Measurements from ENCODE around the gene ABHD17A. TPM values are rescaled to one million over a fixed set of nuclear protein-coding genes. Genes with fewer than 3 reads are reported as not detected.

ABHD17A gene
- total and polyA plus RNA-seq, 9 of the 15 experiments (the other 6 are each of a cell fraction or from before 2014, with no cell fraction given), result 0.04 to 135 (median 21.8) TPM; not detected in 1

GRCh38 chr19:1853295-1854038, 31.8 kb downstream of the ABHD17A start:
- Histone ChIP-seq H3K36me3 (ENCODE audit: control insufficient read depth, insufficient read depth, low read length) (peaks cover 27% of the 10 kb centered on the region; the same call in 1 of the 3 replicates), H3K4me3 (peak overlapping the region; percentile 57; the same call in 1 of the 2 replicates), H3K27ac (ENCODE audit: extremely low read depth, low read depth, low read length) (peak overlapping the region; percentile 82), H3K4me1 (replicated peaks in 1 of 2; ENCODE audit: control insufficient read depth in 2 of 2, insufficient read depth in 2 of 2, low read length in 2 of 2) (peaks cover 49 to 86% of the 10 kb centered on the region in 2 experiments), H3K27me3 (ENCODE audit: control insufficient read depth in 2 of 2, insufficient read depth in 2 of 2, low read length in 2 of 2) (no peaks in the 10 kb centered on the region), H3K9ac (ENCODE audit: insufficient read depth in 1 of 2, low read depth in 2 of 2, low read length in 2 of 2) (peak overlapping the region; percentile 27 to 88; a peak in 3 of 4 replicates), H4K20me1 (replicated peaks; ENCODE audit: control insufficient read depth, insufficient read depth, low read length) (peaks cover 3% of the 10 kb centered on the region; the same call in 1 of the 2 replicates), H3K9me1 (ENCODE audit: control insufficient read depth, insufficient read depth, low read length) (no peaks in the 10 kb centered on the region), H3K4me2 (ENCODE audit: insufficient read depth, low read length) (peak overlapping the region; percentile 94), H2AFZ (ENCODE audit: low read depth, low read length) (no peak overlapping the region), H3K9me3 (replicated peaks; ENCODE audit: control insufficient read depth, insufficient read depth, low read depth, low read length) (no peaks in the 10 kb centered on the region), H3K79me2 (ENCODE audit: control insufficient read depth, insufficient read depth, low read length) (peaks cover 82% of the 10 kb centered on the region)
- CTCF ChIA-PET (ENCODE audit: low intra/inter-chr PET ratio), result no interaction called here
- ATAC-seq (peak; percentile 55), DNase-seq (ENCODE audit: extremely low read depth in 1 of 4, low spot score in 3 of 4) (peak; percentile 58 to 94 (median 71)), FAIRE-seq (peak; percentile 95)
- in situ Hi-C loops (cut with MboI), result no loop called here
- POLR2A ChIA-PET, result interaction anchor here (0.6 to 0.7 kb wide), 2 partner anchors 28 to 89 kb away, joined by 3 to 4 read pairs; no protein-coding TSS in a partner anchor
- BruUV-seq (replicated peaks), result TSS peak; percentile 37
- intact Hi-C loops (cut with micrococcal nuclease), result no loop called here
- 6% methylated on average over 22 of the region's 27 CpGs for WGBS (ENCODE audit: insufficient coverage, low coverage, missing lambda C conversion rate)
- peak in 1 of 2 experiments; percentile 39; a peak in 1 of 4 replicates for TF ChIP-seq RCOR1 (IDR thresholded peaks at IDR 0.05; ENCODE audit: borderline replicate concordance in 1 of 2, low read depth in 2 of 2, low read length in 2 of 2)
- no peak for TF ChIP-seq CSDE1 (IDR thresholded peaks at IDR 0.05)
- no peak for TF ChIP-seq SMAD3 (CRISPR knock-in tag; conservative IDR thresholded peaks at IDR 0.05)
- peak; percentile 60 to 64 for TF ChIP-seq RAD21 (CRISPR knock-in tag; conservative IDR thresholded peaks at IDR 0.05 in 1 of 2, IDR thresholded peaks at IDR 0.05 in 1 of 2)
- TF ChIP-seq EP300 (IDR thresholded peaks at IDR 0.05; ENCODE audit: low read length), result peak; percentile 51
- TF ChIP-seq TEAD4 (IDR thresholded peaks at IDR 0.05; ENCODE audit: low read length), result 0 out of 2 replicates have a peak, but pooled peaks have one; percentile 7
- no peak for TF ChIP-seq TEAD4 (CRISPR knock-in tag; IDR thresholded peaks at IDR 0.05; ENCODE audit: borderline replicate concordance)
- peak; percentile 13; the same call in 1 of the 2 replicates for TF ChIP-seq RNF2 (IDR thresholded peaks at IDR 0.05)
- no peak for TF ChIP-seq ATF2 (CRISPR knock-in tag; IDR thresholded peaks at IDR 0.05)
- TF ChIP-seq ZNF717 (CRISPR knock-in tag; IDR thresholded peaks at IDR 0.05), result no peak
- no peak for TF ChIP-seq ATF4 (CRISPR knock-in tag; IDR thresholded peaks at IDR 0.05)
- no peak for TF ChIP-seq SUPT5H (IDR thresholded peaks at IDR 0.05)
- no peak for TF ChIP-seq HNRNPK (IDR thresholded peaks at IDR 0.05; ENCODE audit: low read depth, low read length, poor library complexity, severe bottlenecking)
- TF ChIP-seq NFRKB (IDR thresholded peaks at IDR 0.05; ENCODE audit: low read depth), result no peak
- TF ChIP-seq ZBTB7A (IDR thresholded peaks at IDR 0.05; ENCODE audit: borderline replicate concordance, control insufficient read depth, low read depth, low read length), result peak; percentile 51; the same call in 1 of the 2 replicates
- TF ChIP-seq ZNF707 (CRISPR knock-in tag; conservative IDR thresholded peaks at IDR 0.05), result no peak
- no peak for TF ChIP-seq HES1 (IDR thresholded peaks at IDR 0.05; ENCODE audit: low read depth)
- TF ChIP-seq NFIC (IDR thresholded peaks at IDR 0.05), result 0 out of 2 replicates have a peak, but pooled peaks have one; percentile 12
- TF ChIP-seq PCBP1 (IDR thresholded peaks at IDR 0.05; ENCODE audit: low read depth, low read length, poor library complexity, severe bottlenecking), result no peak
- TF ChIP-seq TEAD1 (CRISPR knock-in tag; IDR thresholded peaks at IDR 0.05), result peak in 1 of 2 experiments; percentile 36; a peak in 1 of 4 replicates

All from K562 (cell line).